ENCODE results near the gene LRRC7.

LRRC7 gene

GRCh38 chr1:69592341-69592740, 24.6 kb downstream of the LRRC7 start:
- no peak for DNase-seq

- DNase-seq: no peak
These were observed 27.8 kb downstream of the LRRC7 start for GRCh38 chr1:69595486-69595885.

GRCh38 chr1:69611316-69611715, 43.6 kb downstream of the LRRC7 start:
- no peak for DNase-seq

GRCh38 chr1:69613414-69613813, 45.7 kb downstream of the LRRC7 start:
- DNase-seq: no peak

- DNase-seq: no peak
These were observed 71.0 kb downstream of the LRRC7 start for GRCh38 chr1:69638673-69639072.

- DNase-seq: no peak
These were observed 71.4 kb downstream of the LRRC7 start for GRCh38 chr1:69639159-69639558.

- DNase-seq: no peak
These were observed 75.5 kb downstream of the LRRC7 start for GRCh38 chr1:69643266-69643665.

- DNase-seq: no peak
These were observed 77.8 kb downstream of the LRRC7 start for GRCh38 chr1:69645477-69645876.

GRCh38 chr1:69648486-69648885, 80.8 kb downstream of the LRRC7 start:
- no peak for DNase-seq

- no peak for DNase-seq
These were observed 81.8 kb downstream of the LRRC7 start for GRCh38 chr1:69649383-69649990.

- DNase-seq: no peak
These were observed 83.1 kb downstream of the LRRC7 start for GRCh38 chr1:69650779-69651178.

GRCh38 chr1:69651656-69652055, 83.9 kb downstream of the LRRC7 start:
- DNase-seq: no peak

GRCh38 chr1:69657971-69658370, 90.2 kb downstream of the LRRC7 start:
- no peak for DNase-seq

GRCh38 chr1:69661686-69662085, 94.0 kb downstream of the LRRC7 start:
- no peak for DNase-seq

GRCh38 chr1:69662321-69662720, 94.6 kb downstream of the LRRC7 start:
- DNase-seq: no peak

GRCh38 chr1:69671363-69672010, 103.8 kb downstream of the LRRC7 start:
- no peak for DNase-seq

- DNase-seq: no peak
These were observed 105.6 kb downstream of the LRRC7 start for GRCh38 chr1:69673321-69673720.

- no peak for DNase-seq
These were observed 112.2 kb downstream of the LRRC7 start for GRCh38 chr1:69679965-69680364.

- DNase-seq: no peak
These were observed 118.8 kb downstream of the LRRC7 start for GRCh38 chr1:69686367-69686984.

GRCh38 chr1:69688193-69688592, 120.5 kb downstream of the LRRC7 start:
- DNase-seq: no peak

GRCh38 chr1:69691179-69691578, 123.5 kb downstream of the LRRC7 start:
- DNase-seq: no peak

GRCh38 chr1:69693921-69694675, 126.4 kb downstream of the LRRC7 start:
- DNase-seq: no peak

GRCh38 chr1:69697340-69697739, 129.6 kb downstream of the LRRC7 start:
- no peak for DNase-seq

- no peak for DNase-seq
These were observed 133.0 kb downstream of the LRRC7 start for GRCh38 chr1:69700770-69701169.
